ENCODE results near the gene MRPL34.

The MRPL34 gene

DNA sequence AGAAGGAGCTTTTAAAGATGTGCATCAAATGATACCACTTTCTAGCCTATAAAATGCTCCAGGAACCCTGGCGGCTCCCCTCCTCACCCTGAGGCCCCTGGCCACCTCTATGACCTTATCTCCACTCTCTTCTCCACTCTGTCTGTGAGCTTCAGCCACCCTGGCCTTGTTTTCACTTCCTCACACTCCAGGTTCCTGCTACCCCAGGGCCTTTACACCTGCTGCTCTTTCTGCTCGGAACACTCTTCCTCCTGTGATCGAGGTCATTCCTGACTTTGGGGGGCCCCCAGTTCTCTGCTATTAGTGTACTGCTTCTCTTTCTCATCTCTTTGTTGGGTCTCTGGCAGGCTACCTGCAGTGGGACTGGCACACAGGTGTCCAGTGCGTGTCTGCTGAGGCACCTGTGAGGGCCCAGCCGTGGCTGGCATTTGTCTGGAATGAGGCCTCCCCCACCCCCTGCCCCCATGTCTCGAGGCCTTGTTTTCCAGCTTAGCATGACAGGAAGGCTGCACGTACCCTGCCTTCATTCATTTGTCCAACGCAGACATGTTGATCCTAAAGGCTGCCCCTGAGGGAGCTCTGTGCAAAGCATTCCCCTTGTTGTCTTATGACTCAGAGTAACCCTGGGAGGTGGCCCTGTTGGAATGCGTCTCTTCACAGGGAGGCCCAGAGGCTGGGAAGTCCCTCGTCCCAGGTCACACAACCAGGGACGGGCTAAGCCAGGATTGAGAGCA is 6.0 kb downstream of the MRPL34 start:
- no peak for DNase-seq

DNA sequence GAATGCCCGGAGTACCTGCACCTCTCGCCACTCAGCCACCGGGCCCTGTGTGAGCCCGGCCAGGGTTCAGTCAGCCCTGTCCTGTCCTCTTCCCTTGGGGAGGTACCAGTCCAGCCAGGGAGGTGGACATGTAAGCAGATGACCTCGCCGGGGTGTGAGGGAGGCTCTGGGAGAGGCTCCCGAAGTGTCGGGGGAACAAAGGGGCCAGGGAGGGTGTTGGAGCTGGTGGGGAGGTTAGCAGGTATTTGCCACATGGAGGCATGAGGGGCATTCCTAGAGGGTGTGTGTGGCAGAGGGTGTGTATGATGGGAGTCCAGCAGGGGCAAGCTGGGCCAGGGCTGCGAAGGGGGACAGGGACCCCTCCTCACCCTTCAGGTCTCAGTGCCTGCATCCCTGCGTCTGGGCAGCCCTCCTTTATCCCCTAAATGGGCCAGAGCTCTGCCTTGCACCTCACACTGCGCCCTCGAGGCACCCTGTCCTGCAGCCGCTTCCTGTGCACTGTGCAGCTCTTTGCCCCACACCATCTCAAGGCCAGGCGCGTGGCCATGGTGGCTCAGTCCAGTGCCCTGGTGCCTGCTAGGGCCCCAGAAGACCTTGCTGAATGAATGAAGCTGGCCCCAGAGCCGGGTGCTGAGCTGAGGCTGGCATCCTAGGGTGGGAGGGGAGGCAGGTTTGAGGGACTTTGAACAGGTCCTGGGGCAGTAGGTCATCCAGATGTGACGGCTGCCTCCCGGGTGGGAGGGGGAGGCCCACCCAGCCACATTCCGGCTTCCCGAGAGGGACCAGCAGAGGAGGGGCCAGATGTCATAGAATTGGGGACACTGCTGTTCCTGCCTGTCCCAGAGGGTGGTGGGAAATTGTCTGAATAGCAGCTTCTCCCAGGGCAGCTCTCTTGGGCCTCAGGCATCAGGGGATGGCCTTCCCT is 6.8 kb downstream of the MRPL34 start:
- no peak for DNase-seq

DNA sequence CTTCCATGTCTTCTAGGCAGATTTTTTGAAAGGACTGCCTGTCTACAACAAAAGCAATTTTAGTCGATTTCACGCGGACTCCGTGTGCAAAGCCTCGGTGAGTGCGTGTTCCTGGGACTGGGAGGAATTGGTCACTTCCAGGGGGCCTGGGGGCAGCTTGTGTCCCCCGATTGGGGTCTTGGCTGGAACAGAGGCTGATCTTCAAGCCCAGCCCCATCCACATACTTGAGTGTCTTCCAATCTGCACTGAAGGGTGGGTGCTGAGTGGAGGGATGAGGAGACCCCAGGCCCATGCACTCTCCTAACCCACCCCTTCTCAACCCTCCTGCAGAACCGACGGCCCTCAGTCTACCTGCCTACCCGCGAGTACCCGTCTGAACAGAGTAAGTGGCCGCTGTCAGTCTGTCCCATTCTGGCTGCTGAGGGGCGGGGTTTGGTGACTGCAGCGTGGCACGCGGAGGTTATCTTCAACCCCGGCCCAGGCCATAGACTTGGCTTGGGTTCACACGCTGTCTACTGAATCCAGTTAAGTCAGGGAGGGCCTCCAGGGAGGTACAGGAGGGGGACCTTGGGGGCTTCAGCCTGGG is 8.4 kb downstream of the MRPL34 start:
- no peak for DNase-seq

DNA sequence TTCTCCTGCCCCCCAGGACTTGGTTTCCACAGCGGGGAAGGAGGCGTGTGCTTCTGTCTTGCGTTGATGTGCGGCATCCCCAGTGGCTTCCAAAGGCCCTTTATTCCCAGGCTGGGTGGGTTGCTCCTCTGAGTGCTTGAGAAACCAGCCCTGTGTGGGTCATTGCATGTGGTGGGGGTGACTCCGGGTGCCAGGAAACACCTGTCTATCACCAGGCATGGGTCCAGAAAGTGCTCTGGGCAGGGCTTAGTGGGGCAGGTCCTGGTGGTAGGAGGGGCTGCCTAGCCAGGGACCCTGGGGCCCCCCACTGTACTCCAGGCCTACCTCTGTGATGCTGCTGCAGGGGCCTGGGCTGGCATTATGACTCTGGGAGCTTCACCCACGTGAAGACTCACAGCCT is 13.3 kb downstream of the MRPL34 start:
- DNase-seq: no peak

DNA sequence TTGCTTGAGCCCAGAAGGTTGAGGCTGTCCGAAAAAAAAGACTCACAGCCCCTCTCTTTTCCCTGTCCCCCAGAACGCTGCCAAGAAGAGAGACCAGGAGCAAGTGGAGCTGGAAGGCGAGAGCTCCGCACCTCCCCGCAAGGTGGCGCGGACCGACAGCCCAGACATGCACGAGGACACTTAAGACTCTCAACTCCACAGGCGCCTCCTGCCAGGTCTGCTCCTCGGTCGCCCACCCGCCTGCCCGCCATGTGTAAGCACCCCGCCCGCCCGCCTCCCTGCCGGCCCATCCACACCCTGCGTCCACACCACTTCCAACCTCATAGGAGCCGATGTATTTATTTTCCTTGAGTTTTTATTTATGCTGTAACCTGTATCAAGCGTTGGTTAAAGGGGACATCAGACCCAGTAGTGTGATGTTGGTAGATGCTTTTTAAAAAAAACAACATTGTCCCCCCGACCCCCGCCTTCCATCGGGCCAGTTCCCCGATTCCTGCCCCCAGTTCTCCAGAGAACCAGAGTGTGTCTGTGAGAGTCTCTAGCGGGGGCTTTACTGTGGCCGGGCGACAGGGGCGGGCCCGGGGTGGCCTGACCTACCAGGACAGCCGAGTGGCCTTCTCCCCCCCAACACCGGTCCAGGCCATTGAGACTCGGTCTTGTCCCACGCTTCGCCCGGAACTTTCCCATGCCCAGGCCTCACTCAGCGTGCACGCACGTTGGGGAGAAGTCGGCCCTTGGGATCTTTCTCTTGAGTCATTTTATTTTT is 14.0 kb downstream of the MRPL34 start:
- no peak for DNase-seq

DNA sequence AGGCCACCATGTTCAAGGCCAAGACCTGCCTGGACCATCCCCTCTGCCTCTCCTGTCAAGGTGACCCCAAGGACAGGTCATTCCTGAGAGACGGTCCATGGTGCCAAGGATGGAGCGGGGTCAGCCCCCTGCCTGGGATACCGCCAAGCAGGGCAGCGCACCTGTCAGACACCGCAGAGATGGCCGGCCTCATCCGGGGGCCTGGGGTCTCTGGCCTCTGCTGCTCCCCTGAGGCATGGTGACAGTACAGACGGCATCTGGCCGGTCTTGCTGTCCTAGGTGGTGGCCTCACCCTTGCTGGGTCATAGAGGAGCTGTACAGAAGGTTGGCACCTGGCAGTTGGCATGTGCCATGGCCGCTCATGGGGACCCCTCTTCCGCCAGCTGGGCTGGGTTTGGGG is 14.8 kb downstream of the MRPL34 start:
- no peak for DNase-seq

DNA sequence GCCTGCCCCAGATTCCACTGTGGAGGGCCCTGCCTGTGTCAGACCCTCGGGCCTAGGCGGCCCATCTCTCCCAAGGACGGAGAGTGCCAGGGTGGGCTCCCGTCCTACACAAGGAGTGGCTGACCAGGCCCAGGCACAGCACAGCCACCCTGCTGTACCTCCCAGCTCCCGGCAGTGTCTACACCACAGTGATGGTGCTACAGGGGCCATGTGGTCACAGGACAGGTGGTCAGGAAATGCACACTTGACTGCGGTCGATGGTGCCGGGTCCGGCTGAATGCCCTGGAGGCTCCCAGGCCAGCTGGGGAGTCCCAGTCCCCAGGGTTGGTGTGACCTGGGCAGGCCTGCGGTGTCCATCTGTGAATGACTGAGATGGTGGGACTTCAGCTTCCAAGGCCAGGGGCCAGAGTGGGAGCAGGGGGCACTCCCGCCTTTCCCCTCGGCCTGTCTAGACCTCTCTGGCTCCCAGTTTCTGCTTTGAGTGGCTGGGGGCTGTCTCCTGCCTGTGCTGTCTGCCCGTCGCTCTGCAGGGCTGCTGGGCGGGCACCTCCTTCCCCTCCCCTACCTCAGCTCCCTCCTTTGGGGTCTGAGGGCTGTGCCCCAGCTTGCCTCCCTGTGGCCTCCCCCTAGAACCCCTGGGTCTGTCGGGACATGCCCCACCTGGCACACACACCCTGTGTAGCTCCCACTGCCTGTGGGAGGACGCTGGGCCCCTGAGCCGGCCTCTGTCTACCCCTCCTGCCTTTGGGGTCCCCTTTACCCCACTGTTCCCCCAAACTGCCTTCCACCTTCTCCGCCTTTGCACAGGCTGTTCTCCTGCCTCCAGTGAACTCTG is 16.2 kb downstream of the MRPL34 start:
- no peak for DNase-seq

DNA sequence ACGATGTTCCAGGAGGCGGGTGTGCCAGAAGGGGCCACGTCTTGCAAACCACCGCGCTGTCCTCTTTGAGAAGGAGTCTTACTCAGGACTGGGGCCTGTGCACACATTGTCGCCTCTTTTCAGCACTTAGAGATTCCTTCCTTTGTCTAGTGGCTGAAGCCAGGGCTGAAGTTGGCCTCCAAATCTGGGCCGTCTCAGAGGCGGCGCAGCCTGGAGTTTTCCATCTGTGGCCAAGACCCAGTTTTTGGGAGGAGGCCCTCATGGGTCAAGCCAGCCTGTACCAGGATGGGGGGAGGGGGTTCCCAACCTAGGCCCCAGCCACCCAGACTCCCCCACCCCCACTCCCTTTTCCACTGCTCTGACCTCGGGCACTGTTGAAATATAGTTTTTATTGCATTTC is 17.2 kb downstream of the MRPL34 start:
- no peak for DNase-seq

DNA sequence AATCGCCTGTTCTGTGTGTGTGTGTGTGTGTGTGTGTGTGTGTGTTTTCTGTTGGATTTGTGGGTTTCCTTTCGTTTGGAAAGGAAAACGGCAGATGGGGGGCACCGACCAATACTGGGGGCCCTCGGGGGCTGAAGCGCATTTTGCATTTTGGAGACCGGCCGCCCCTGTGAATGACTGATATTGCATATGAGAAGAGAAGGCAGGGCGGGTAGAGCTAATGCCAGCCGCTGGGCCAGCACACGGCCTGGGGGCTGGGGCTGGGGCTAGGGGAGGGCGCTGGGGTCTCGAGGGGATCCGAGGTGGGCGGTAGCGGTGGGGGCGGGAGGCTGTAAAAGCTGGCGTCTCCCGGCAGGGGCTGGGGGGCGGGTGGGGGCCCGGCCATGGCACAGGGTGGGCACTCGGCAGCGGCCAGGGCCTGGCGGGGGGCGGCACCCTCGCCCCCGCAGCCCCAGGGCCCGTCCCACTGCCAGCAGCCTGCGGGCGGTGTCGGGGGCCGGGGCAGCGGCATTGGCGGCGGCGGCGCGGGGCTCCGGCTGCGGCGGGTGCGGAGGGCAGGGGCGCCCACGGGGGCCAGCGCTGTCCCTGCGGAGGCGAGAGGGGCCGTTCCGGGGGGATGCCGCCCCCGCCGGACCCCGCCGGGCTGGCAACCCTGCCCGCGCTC is 17.8 kb downstream of the MRPL34 start:
- DNase-seq: no peak

DNA sequence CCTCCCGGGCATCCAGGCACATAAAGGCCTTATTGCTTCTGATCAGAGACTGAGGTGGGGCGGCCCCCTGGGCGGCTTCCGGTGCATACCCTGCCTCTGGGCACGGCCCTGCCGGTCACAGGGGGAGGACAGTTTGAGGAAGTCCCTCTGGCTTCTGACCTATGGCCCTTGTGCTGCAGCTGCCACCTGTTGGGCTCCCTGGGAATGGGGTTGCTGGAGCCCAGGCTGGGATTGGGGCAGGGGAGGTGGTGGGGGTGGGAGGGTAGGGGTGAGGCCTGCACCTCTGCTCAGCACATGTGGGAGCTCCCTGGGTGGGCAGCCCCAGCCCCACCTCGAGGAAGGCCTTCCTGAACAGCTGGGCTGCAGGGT is 18.3 kb downstream of the MRPL34 start:
- DNase-seq: peak in 1 of 2 donors; percentile 40

DNA sequence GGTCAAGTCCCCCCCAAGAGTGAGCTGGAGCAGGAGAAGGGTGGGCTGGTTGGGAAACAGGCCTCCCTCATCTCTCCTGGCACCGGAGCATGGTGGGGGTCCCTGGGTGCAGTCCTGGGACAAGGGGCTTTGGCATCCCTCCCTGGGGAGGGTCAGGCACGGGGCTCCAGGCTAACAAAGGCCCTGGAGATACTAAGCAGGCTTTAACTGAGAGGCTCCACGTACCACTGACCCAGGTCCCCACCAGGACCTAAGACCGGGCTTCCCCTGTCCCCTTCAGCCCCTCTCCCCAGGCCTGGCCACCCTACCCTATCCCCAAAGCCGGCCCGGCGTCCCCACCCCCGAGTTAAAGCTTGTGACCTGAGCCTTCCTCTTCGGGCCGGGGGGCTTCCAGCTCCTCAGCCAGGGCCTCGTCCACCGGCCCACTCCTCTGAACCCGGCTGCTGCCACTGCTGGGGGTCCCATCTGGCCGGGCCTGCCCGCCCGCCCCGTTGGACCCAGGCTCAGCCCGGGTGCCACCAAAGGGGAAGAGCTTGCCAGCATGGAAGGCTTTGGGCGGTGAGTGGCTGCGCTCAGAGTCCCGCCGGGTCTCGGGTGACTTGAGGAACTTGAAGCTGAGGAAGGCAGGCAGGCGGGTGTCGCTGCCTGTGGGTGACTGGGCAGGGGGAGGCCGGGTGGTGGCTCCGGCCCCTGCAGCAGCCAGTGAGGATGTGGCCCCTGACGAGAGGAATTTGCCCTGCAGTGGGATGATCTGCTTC is 18.9 kb downstream of the MRPL34 start:
- DNase-seq: no peak

DNA sequence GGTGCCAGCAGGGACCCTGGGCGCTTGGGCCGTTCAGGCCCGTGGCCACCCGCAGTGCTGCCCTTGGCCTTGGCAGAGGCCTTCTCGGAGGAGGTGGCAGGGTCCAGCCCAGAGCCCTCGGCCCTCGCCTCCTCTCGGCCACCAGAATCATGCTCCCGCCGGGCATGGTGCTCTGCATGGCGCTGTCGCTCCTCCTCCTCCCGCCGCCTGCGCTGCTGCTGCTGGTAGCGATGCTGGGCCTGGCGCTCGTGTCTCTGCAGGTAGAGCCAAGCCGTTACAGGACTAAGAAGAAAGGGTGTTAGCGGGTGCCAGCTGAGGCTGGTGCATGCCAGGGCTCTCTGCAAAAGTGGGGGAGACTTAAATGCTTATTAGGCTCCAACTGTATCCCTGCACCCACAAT is 19.5 kb downstream of the MRPL34 start:
- no peak for DNase-seq

DNA sequence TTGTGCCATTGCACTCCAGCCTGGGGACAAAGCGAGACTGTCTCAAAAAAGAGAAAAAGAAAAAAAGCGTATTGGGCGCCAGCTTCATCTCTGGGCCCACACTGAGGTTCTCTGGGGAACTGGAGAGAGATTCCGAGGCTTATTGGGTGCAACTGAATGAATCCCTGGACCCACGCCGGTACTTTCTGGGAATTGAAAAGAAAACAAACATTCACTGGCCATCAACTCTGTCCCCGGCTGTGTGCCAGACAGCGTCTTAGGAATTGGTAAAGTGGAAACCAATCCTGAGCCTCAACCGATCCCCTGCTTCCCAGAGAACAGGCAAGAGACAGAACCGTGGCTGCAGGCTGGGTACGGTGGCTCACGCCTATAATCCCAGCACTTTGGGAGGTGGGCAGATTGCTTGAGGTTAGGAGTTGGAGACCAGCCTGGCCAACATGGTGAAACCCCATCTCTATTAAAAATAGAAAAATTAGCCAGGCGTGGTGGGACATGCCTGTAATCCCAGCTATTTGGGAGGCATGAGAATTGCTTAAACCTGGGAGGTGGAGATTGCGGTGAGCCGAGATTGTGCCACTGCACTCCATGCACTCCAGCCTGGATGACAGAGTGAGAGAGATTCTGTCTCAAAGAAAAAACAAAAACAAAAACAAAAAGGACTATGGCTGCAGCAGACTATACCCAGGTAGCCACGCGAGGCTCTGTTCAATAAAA is 20.4 kb downstream of the MRPL34 start:
- no peak for DNase-seq

DNA sequence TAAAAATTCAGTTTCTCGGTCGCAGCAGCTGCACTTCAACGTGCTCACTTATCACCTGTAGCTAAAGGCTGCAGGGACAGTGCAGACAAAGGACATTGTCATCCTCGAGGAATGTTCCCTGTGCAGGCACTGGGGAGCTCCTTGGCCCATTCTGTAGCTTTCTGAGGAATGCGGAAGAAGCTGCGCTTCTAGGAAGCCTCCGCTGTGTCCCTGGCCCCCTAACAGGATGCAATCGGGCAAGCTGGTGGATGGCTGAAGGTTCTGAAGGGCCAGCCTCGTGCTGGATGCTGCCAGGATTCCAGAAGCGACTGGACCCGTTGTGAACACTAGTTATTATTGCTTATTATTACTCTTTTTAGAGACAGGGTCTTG is 20.9 kb downstream of the MRPL34 start:
- DNase-seq: no peak

DNA sequence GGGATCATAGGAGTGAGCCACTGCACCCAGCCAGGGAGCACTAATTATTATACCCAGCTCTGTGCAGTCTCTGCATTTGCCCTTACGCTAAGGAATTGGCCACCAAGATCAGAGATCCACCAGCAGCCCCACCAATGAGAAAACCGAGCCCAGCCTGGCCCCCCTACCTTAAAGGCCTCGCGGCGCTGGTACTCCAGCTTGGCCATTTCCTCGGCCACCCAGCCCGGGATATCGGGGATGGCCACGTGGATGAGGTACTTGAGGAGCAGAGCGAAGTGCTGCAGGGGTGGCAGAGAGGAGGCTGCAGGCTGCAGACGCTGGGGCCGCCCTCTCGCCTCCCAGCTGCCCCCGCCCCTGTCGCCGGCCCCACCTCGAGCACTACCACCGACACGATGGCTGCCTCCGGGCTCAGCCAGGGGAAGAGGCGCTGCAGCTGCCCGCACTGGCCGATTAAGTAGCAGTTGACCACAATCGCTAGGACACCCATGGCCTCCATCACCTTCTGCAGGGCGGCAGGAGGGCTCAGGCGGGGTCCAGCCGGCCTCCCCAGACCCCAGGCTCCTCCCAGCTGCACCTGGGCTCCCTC is 21.5 kb downstream of the MRPL34 start:
- no peak for DNase-seq

DNA sequence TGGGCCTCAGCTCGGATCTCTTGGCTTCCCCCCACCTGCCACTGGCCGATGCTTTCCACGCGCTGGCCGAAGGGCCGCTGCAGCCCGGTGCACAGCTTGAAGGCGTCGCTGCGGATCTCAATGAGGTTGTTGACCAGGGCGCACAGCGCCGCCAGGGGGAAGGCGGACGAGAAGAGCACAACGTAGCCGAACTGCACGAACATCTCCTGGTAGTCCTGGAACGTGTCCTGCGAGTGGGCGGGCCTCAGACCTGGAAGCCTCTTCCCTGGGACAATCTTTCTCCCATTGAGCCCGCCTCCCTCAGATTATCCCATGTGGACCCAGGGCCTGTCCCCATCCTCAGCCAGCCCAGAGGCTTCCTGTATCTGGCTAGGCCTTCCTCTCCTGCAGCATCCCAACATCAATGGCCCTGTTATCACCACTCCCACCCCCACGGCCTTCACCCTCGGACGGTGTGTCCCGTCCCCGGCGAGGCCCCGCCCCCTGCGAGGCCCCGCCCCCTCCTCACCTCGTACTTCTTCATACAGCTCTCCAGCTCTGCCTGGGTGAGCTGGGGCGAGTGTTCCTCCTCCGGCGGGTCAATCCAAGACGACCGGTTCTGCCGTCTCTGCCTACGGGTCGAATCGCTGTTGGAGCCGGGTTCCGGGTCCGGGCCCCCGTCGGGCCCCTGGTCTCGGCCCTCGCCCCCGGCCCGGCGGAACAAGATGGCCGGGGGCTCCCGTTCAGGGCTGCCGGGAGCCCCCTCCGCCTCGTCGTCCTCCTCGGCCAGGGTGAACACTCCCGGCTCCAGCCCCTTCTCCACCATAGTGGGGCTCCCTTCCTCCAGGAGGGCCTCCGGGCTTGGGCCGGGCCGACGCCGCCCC is 22.2 kb downstream of the MRPL34 start:
- DNase-seq: peak; percentile 19 to 36

DNA sequence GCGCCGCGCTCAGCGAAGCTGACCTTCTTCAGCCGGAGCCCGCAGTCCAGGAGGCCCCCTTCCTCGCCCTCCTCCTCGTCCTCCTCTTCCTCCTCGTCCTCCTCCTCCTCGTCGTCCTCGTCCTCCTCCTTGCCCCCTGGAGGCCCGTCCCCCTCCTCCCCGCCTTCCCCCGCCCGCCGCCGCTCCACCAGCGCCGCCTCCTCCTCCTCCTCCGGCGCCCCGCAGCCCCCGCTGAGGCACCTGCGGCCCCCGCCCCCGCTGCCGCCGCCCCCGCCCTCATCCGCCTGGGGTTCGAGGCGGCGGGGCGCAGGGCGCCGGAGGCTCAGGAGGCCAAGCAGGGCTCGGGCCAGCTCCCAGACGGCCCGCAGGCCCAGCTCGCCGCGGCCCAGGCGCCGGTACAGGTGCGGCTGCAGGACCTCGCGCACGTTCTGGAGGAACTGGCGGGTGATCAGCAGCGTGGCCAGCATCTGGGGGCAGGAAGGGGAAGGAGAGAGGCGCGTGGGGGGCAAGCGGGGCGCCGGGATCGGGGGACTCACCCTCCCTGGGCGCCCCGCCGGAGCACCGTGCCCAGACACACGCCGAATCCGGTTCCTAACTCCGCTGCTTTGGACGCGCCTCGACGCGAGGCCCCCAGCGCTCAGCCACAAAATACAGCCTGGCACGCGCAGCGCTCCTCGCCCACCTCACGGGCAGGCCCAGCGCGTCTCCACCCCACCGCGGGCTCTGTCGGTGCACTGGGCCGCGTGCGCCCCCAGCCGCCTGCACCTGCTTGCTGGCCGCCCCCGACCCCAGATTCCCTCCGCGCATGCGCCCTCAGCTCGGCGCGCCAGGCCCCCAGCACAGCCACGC is 23.1 kb downstream of the MRPL34 start:
- no peak for DNase-seq

Data from inflammatory macrophage treated with lipopolysaccharide for 1 hour (primary cell).